ENCODE measurements around the gene LCE2C.

DNA sequence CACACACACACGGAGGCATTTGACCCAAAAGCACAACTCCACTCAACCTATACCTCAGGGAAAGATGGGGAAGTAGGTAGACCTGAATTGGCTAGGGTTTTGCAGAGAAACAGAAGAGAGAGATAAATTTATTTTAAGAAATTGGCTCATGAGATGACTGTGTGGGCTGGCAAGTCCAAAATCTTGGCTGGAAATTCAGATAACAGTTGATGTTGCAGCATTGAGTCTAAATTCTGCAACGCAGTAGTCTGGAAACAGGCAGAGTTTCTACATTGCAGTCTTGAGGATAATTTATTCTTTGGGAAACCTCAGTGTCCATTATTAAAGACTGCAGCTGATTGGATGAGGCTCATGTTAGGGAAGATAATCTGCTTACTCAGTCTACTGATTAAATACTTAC is 6.5 kb downstream of the LCE2C start:
- TF ChIP-seq, protein P1, sequence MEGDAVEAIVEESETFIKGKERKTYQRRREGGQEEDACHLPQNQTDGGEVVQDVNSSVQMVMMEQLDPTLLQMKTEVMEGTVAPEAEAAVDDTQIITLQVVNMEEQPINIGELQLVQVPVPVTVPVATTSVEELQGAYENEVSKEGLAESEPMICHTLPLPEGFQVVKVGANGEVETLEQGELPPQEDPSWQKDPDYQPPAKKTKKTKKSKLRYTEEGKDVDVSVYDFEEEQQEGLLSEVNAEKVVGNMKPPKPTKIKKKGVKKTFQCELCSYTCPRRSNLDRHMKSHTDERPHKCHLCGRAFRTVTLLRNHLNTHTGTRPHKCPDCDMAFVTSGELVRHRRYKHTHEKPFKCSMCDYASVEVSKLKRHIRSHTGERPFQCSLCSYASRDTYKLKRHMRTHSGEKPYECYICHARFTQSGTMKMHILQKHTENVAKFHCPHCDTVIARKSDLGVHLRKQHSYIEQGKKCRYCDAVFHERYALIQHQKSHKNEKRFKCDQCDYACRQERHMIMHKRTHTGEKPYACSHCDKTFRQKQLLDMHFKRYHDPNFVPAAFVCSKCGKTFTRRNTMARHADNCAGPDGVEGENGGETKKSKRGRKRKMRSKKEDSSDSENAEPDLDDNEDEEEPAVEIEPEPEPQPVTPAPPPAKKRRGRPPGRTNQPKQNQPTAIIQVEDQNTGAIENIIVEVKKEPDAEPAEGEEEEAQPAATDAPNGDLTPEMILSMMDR (IDR thresholded peaks at IDR 0.05; ENCODE audit: poor library complexity, severe bottlenecking), result no peak
- TF ChIP-seq, protein P2, sequence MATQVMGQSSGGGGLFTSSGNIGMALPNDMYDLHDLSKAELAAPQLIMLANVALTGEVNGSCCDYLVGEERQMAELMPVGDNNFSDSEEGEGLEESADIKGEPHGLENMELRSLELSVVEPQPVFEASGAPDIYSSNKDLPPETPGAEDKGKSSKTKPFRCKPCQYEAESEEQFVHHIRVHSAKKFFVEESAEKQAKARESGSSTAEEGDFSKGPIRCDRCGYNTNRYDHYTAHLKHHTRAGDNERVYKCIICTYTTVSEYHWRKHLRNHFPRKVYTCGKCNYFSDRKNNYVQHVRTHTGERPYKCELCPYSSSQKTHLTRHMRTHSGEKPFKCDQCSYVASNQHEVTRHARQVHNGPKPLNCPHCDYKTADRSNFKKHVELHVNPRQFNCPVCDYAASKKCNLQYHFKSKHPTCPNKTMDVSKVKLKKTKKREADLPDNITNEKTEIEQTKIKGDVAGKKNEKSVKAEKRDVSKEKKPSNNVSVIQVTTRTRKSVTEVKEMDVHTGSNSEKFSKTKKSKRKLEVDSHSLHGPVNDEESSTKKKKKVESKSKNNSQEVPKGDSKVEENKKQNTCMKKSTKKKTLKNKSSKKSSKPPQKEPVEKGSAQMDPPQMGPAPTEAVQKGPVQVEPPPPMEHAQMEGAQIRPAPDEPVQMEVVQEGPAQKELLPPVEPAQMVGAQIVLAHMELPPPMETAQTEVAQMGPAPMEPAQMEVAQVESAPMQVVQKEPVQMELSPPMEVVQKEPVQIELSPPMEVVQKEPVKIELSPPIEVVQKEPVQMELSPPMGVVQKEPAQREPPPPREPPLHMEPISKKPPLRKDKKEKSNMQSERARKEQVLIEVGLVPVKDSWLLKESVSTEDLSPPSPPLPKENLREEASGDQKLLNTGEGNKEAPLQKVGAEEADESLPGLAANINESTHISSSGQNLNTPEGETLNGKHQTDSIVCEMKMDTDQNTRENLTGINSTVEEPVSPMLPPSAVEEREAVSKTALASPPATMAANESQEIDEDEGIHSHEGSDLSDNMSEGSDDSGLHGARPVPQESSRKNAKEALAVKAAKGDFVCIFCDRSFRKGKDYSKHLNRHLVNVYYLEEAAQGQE (IDR thresholded peaks at IDR 0.05; ENCODE audit: borderline replicate concordance), result no peak
